Measurements from ENCODE around the gene ADK. TPM values are rescaled to one million over a fixed set of nuclear protein-coding genes. Genes with fewer than 3 reads are reported as not detected.

Gene ADK
- total and polyA plus RNA-seq, 2 experiments from 2014 or later, result 39.9 to 53.0 TPM

GRCh38 chr10:74305730-74306129, 154.7 kb downstream of the ADK start (continued):
- TF ChIP-seq ZNF462 (CRISPR knock-in tag; IDR thresholded peaks at IDR 0.05) (no peak), ZNF331 (CRISPR knock-in tag; IDR thresholded peaks at IDR 0.05; ENCODE audit: low read depth) (no peak), EZH2phosphoT487 (IDR thresholded peaks at IDR 0.05; ENCODE audit: unreplicated experiment) (no peak), NANOG (IDR thresholded peaks at IDR 0.05; ENCODE audit: borderline replicate concordance) (no peak), ZNF114 (CRISPR knock-in tag; IDR thresholded peaks at IDR 0.05) (no peak), CREB1 (CRISPR knock-in tag; IDR thresholded peaks at IDR 0.05; ENCODE audit: low read depth) (no peak), CTCF (conservative IDR thresholded peaks at IDR 0.05; ENCODE audit: low read depth in 2 of 2) (no peak)
